GM18909 (cell line): ENCODE measurements around the gene ALDH3B1.
"Not testable (repeated sequence)": the region's sequence is repeated elsewhere in the genome, so short reads cannot be mapped to it uniquely, and the experiment has no call there.

ENCODE experiments used
- ATAC-seq: cut with Tn5 transposase; IDR thresholded peaks from one replicate; pipeline ENCODE4 v1.9.1; 2021; ENCODE audit warnings: mild to moderate bottlenecking; ENCODE audit not compliant: unreplicated experiment, poor library complexity

The ALDH3B1 gene, protein sequence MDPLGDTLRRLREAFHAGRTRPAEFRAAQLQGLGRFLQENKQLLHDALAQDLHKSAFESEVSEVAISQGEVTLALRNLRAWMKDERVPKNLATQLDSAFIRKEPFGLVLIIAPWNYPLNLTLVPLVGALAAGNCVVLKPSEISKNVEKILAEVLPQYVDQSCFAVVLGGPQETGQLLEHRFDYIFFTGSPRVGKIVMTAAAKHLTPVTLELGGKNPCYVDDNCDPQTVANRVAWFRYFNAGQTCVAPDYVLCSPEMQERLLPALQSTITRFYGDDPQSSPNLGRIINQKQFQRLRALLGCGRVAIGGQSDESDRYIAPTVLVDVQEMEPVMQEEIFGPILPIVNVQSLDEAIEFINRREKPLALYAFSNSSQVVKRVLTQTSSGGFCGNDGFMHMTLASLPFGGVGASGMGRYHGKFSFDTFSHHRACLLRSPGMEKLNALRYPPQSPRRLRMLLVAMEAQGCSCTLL

GRCh38 chr11:68010090-68011041 is at the start of gene ALDH3B1:
Gene ALDH3B1 (plus strand): TSS chr11:68010327. CDS start chr11:68015298, 4,971 bp downstream.
- ATAC-seq, result no peak

- not testable (repeated sequence) for ATAC-seq
Observed at GRCh38 chr11:67963217-67963616, 46.9 kb upstream of the ALDH3B1 start.

DNA sequence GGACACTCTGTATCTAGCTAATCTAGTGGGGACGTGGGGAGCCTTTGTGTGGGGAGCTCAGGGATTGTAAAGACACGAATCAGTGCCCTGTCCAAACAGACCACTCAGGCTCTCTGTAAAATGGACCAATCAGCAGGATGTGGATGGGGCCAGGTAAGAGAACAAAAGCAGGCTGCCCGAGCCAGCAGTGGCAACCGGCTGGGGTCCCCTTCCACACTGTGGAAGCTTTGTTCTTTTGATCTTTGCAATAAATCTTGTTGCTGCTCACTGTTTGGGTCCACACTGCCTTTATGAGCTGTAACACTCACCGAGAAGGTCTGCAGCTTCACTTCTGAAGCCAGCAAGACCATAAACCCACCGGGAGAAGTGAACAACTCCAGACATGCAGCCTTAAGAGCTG is 46.2 kb upstream of the ALDH3B1 start:
- not testable (repeated sequence) for ATAC-seq

DNA sequence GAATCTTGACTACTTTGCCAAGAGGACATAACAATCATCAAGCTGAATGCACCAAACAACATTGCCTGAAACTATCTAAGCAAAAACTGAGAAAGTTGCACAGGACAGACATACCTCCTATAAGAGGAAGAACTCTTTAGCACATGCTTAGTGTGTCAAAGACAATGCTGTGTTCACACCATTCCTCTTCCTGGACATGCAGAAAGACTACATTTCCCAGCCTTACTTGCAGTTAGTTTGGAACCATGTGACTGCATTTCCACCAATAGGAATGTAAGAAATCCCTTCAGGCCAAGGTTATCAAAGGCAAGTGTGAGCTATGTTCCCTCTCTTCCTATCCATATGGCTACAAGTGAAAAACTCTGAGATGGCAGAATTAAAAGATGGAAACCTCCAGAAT is 45.4 kb upstream of the ALDH3B1 start:
- ATAC-seq, result not testable (repeated sequence)

DNA sequence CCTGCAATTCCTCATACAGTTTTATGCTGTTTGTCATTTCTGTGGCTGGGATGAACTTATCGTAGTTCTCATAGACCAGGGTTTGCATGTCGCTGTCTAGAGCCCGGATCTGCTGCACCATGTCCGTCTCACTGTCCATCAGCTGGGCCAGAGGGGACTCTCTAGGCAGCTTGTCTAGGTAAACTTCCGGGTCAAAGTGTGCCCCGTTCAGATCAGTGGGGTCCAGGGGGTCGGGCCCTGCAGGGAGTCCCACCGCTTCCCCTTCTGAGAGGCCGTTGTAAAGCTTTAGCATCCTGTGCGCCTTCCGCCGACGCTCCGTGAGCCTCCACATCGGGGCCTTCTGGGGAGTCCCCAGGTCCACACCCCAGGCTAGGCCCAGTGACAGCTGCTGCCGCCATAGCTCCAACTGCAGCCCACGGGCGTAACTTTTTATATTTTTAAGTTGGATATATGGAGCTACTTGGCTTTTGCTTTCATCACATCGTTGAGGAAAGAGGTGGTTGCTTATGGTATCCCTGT is 44.2 kb upstream of the ALDH3B1 start:
- ATAC-seq, result not testable (repeated sequence)

DNA sequence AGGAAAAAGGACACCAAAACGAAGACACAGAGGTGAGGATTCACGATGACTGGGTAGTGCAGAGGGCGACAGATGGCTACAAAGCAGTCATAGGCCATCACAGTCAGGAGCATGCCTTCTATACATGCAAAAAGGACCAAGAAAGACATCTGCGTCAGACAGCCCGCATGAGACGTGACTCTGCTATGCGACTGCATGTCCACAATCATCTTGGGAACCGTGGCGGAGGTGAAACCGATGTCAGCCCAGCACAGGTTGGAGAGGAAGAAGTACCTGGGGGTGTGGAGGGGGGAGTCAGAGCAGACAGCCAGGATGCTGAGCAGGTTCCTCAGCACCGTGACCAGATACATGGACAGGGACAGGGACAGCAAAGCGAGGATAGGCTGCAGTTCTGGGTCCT is 35.4 kb upstream of the ALDH3B1 start:
- not testable (repeated sequence) for ATAC-seq

DNA sequence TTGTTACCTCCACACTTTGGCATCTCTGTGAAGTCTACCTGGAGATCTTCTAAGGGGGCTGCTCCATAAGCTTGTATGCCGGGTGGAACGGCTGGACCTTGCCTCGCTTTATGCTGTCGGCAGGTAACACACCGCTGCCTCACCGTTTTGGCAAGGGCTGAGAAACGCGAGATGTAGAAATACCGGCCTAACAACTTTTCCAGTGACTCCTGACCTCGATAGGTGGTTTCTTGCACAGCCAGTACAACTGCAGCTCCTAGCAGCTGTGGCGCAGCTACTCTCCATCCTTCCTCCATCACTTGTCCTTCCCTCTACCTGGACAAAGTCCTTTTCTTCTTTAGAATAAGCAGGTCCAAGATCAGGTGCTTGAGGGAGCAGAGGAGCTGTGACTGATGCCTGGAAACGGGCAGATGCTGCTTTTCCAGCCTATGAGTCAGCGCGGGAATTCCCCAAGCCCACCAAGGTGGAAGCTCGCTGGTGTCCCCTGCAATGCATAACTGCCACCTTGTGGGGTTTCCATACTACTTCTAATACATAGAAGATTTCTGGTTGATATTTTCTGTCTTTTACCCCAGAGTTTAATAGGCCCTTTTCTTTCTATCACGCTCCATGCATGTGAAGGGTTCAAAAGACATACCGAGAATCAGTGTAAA is 31.2 kb upstream of the ALDH3B1 start:
- ATAC-seq, result not testable (repeated sequence)

- ATAC-seq, result not testable (repeated sequence)
Observed at GRCh38 chr11:67981226-67981625, 28.9 kb upstream of the ALDH3B1 start.

- ATAC-seq, result not testable (repeated sequence)
Observed at GRCh38 chr11:67982255-67982857, 27.8 kb upstream of the ALDH3B1 start.

DNA sequence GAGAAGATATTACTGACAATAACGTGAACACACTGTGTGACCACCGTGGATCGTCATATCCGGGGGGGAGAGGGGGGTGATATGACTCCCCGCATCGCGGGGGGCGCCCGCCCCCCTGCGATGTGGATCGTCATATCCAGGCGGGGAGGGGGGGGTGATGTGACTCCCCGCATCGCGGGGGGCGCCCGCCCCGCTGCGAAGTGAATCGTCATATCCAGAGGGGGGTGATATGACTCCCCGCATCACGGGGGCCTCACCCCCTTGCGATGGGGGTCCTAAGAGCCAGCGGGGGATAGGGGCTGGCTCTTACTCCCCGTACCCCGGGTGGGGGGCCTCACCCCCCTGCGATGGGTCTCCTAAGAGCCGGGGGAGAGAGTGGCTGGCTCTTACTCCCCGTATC is 26.2 kb upstream of the ALDH3B1 start:
- ATAC-seq, result no peak

DNA sequence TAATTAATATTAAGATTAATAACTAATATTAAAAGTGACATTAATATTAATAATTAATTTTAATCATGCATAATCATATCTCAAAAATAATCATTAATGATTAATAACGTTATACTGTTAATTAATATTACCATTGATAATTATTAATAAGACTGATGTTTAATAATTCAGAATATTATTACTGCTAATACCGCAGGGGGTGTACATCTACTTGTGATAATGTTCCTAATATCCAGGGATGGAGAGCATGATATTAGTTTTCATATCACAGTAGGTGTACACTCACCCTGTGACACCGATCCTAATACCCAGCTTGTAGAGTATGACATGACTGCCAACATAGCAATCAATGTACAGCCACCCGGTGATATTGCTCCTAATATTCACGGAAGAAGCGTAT is 24.8 kb upstream of the ALDH3B1 start:
- ATAC-seq, result not testable (repeated sequence)

GRCh38 chr11:67990546-67991346 is 19.4 kb upstream of the ALDH3B1 start:
- ATAC-seq, result not testable (repeated sequence)

- not testable (repeated sequence) for ATAC-seq
Observed at GRCh38 chr11:67991347-67992121, 18.6 kb upstream of the ALDH3B1 start.

GRCh38 chr11:67993821-67994220 is 16.3 kb upstream of the ALDH3B1 start:
- not testable (repeated sequence) for ATAC-seq

DNA sequence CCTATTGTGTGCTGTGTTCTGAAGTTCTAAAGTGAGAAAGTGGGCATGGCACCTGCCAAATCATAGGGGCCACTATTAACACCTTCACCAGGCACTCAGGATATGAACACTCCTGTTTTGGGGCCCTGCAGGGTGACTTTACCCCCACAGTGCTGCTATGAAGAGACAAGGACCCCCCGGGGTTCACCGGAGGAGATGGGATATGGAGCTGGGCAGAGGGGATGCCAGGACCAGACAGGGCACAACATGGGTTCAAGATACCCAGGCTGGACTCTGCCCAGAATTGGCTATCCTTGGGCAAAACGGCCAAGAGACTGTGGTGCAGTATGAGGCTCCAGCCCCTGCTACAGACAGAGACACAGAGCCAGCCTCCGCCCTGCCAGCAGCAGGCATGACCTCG is 15.7 kb upstream of the ALDH3B1 start:
- ATAC-seq, result not testable (repeated sequence)

- ATAC-seq, result not testable (repeated sequence)
Observed at GRCh38 chr11:67995129-67995528, 15.0 kb upstream of the ALDH3B1 start.

DNA sequence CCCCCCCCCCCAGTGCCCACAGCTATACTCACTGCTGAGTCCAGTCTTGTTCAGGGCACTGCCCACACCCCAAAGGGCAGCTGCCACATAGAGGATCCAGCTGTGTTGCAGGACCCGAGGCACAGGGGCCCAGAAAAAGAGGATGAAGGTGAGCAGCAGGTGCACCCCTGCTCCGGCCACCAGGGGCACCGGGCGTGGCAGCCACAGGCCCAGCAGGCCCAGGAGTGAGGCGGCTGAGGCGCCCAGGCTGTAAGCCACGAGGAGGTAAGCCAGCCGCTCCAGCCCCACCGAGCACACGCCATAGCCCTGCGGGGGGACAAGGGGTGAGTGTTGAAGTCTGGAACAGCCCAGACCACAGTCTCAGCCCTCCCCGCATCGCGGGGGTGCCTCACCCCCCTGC is 14.5 kb upstream of the ALDH3B1 start:
- ATAC-seq, result not testable (repeated sequence)

DNA sequence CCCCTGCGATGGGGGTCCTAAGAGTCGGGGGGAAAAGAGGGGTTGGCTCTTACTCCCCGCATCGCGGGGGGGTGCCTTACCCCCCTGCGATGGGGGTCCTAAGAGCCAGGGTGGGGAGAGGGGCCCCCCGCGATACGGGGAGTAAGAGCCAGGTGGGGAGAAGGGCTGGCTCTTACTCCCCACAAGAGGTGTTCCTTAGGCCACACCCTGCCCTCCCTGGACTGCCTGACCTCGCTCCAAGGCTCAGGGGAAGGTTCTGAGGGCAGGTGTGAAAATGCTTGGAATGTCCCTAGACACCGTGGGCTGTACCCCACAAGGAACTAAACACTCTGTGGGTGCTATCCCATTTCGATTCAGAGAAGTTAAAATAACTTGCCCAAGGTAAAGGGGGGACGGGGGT is 14.1 kb upstream of the ALDH3B1 start:
- no peak for ATAC-seq
